GM12892 (cell line): ENCODE data around the gene PPP1R3F.

ENCODE experiments used
- POLR2A ChIP-seq: IDR thresholded peaks from 2 replicates; pipeline ENCODE4 v1.6.1; 2011; ENCODE audit warnings: low read depth, low read length, control low read depth
- POLR2AphosphoS5 ChIP-seq: IDR thresholded peaks from 2 replicates; pipeline ENCODE4 v1.6.1; 2011; ENCODE audit warnings: low read depth, low read length, control low read depth
- TAF1 ChIP-seq: IDR thresholded peaks from 2 replicates; pipeline ENCODE4 v1.6.1; 2011; ENCODE audit warnings: low read depth, mild to moderate bottlenecking, control low read depth, low read length, borderline replicate concordance

- TF ChIP-seq POLR2A (no peak), TAF1 (no peak), POLR2AphosphoS5 (0 out of 2 replicates have a peak, but pooled peaks have one; percentile 27)
These were observed 2.8 kb downstream of the PPP1R3F start for GRCh38 chrX:49272421-49272820.
